ENCODE measurements around the gene TMCC1. TPM values are rescaled to one million over a fixed set of nuclear protein-coding genes. Genes with fewer than 3 reads are reported as not detected.

Gene TMCC1
- polyA plus RNA-seq, 2 of the 4 experiments (the other 2 are of a cell fraction) = 30.3 to 75.7 TPM

DNA sequence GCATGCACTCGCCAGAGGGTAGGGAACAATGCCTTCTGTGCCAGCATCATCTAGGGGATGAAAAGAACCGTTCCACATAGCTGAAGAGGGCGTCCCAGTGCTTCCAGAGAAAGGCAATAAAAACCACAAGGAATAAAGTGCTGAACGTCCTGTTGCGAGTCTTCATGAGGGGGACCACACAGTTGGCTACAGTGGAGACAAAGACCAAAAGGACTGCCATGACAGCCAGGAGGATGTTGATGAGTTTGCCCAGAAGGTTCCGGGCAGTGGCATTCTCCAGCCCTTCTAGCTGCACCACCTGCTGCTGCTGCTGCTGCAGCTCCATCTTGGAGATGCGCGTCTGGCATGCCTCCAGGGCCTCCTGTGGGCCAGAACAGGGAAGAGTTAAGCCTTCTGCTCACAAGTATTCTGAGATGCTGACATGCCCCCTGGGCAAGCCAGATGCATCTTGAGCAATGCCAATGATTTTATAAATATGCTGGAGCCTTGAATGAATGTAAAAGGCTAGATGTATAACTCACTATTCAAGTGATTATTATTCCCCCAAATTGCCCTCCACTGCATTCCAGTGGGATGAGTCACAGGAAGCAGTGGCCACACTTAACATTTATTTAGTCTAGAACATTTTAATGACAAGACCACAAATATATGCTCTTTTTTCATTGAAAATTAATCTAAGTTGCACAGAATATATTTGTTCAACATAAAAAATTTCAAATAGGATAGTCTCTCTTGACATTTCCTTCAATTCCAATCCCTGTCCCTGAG, 241.9 kb downstream of the TMCC1 start (continued):
- TF ChIP-seq GATA3 (IDR thresholded peaks at IDR 0.05; ENCODE audit: borderline replicate concordance) = peak; percentile 81; the same call in 1 of the 2 replicates
- TF ChIP-seq, protein P1, sequence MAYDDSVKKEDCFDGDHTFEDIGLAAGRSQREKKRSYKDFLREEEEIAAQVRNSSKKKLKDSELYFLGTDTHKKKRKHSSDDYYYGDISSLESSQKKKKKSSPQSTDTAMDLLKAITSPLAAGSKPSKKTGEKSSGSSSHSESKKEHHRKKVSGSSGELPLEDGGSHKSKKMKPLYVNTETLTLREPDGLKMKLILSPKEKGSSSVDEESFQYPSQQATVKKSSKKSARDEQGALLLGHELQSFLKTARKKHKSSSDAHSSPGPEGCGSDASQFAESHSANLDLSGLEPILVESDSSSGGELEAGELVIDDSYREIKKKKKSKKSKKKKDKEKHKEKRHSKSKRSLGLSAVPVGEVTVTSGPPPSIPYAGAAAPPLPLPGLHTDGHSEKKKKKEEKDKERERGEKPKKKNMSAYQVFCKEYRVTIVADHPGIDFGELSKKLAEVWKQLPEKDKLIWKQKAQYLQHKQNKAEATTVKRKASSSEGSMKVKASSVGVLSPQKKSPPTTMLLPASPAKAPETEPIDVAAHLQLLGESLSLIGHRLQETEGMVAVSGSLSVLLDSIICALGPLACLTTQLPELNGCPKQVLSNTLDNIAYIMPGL (CRISPR knock-in tag; IDR thresholded peaks at IDR 0.05; ENCODE audit: borderline replicate concordance) = no peak
- no peak for TF ChIP-seq TFCP2L1 (CRISPR knock-in tag; IDR thresholded peaks at IDR 0.05)
- TF ChIP-seq BHLHE40 (IDR thresholded peaks at IDR 0.05; ENCODE audit: low read depth, low read length) = no peak
- TF ChIP-seq CBX2 (IDR thresholded peaks at IDR 0.05; ENCODE audit: borderline replicate concordance, low read depth) = no peak

DNA sequence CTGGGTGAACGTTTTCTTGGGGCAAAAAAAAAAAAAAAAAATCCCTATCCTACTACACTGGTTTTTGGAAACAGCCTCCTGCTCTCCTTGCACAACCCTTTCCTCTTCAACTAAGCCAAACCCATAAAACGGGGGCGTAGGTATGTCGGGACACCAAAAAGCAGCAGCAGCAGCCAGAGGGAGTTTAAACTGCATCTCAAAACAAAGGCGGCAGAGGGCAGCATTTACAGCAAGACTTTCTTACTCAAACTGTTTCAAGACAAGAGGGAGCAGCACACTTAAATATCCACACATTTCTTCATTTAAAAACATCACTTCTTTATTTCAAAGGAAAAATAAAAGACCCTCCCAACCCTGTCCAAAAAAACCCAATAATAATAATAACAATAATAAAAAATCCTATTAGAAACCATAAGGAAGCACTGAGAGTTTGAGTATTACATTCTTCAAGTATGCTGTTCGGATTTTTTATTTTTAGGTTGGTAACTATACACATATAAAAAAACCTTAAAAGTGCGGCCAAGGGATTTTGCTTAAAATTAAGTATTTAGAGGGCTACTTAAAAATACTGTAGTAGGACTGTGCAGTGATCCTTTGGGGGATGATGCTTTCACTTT, 243.1 kb downstream of the TMCC1 start:
- 16% methylated on average over 7 of the region's 7 CpGs for WGBS (ENCODE audit: missing lambda C conversion rate)

More for the DNA sequence above, 243.1 kb downstream of the TMCC1 start:
- H3K4me2 ChIP-seq = peak overlapping the region; percentile 72
- H3K4me3 ChIP-seq = no peak overlapping the region
- TF ChIP-seq CBX2 (IDR thresholded peaks at IDR 0.05; ENCODE audit: borderline replicate concordance, low read depth) (no peak), KDM5A (IDR thresholded peaks at IDR 0.05) (no peak), NR3C1 (IDR thresholded peaks at IDR 0.05) (no peak), HDAC2 (IDR thresholded peaks at IDR 0.05) (no peak), PHF8 (IDR thresholded peaks at IDR 0.05; ENCODE audit: borderline replicate concordance, low read depth) (no peak), ZC3H11A (IDR thresholded peaks at IDR 0.05) (no peak), ZFP36 (IDR thresholded peaks at IDR 0.05; ENCODE audit: borderline replicate concordance, partially characterized antibody) (no peak), MAZ (IDR thresholded peaks at IDR 0.05; ENCODE audit: borderline replicate concordance, low read depth, low read length) (no peak), HOXB13 (CRISPR knock-in tag; IDR thresholded peaks at IDR 0.05; ENCODE audit: low read depth) (no peak), EHF (CRISPR knock-in tag; IDR thresholded peaks at IDR 0.05) (no peak), SMC3 (IDR thresholded peaks at IDR 0.05) (peak; percentile 78), JUN (IDR thresholded peaks at IDR 0.05) (no peak), CHD2 (IDR thresholded peaks at IDR 0.05; ENCODE audit: low read length, partially characterized antibody) (no peak), HOXB5 (CRISPR knock-in tag; IDR thresholded peaks at IDR 0.05) (no peak), RAD21 (conservative IDR thresholded peaks at IDR 0.05 in 1 of 2, IDR thresholded peaks at IDR 0.05 in 1 of 2) (peak; percentile 80 to 82), BHLHE40 (IDR thresholded peaks at IDR 0.05; ENCODE audit: low read depth, low read length) (no peak)
- TF ChIP-seq, protein P2, sequence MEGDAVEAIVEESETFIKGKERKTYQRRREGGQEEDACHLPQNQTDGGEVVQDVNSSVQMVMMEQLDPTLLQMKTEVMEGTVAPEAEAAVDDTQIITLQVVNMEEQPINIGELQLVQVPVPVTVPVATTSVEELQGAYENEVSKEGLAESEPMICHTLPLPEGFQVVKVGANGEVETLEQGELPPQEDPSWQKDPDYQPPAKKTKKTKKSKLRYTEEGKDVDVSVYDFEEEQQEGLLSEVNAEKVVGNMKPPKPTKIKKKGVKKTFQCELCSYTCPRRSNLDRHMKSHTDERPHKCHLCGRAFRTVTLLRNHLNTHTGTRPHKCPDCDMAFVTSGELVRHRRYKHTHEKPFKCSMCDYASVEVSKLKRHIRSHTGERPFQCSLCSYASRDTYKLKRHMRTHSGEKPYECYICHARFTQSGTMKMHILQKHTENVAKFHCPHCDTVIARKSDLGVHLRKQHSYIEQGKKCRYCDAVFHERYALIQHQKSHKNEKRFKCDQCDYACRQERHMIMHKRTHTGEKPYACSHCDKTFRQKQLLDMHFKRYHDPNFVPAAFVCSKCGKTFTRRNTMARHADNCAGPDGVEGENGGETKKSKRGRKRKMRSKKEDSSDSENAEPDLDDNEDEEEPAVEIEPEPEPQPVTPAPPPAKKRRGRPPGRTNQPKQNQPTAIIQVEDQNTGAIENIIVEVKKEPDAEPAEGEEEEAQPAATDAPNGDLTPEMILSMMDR (IDR thresholded peaks at IDR 0.05) = peak; percentile 69
- TF ChIP-seq, protein P3, sequence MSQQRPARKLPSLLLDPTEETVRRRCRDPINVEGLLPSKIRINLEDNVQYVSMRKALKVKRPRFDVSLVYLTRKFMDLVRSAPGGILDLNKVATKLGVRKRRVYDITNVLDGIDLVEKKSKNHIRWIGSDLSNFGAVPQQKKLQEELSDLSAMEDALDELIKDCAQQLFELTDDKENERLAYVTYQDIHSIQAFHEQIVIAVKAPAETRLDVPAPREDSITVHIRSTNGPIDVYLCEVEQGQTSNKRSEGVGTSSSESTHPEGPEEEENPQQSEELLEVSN (IDR thresholded peaks at IDR 0.05; ENCODE audit: borderline replicate concordance, low read depth) = no peak
- TF ChIP-seq, protein P4, sequence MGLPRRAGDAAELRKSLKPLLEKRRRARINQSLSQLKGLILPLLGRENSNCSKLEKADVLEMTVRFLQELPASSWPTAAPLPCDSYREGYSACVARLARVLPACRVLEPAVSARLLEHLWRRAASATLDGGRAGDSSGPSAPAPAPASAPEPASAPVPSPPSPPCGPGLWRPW (IDR thresholded peaks at IDR 0.05) = no peak
- TF ChIP-seq, protein P5, sequence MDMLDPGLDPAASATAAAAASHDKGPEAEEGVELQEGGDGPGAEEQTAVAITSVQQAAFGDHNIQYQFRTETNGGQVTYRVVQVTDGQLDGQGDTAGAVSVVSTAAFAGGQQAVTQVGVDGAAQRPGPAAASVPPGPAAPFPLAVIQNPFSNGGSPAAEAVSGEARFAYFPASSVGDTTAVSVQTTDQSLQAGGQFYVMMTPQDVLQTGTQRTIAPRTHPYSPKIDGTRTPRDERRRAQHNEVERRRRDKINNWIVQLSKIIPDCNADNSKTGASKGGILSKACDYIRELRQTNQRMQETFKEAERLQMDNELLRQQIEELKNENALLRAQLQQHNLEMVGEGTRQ (IDR thresholded peaks at IDR 0.05) = no peak
- TF ChIP-seq, protein P6, sequence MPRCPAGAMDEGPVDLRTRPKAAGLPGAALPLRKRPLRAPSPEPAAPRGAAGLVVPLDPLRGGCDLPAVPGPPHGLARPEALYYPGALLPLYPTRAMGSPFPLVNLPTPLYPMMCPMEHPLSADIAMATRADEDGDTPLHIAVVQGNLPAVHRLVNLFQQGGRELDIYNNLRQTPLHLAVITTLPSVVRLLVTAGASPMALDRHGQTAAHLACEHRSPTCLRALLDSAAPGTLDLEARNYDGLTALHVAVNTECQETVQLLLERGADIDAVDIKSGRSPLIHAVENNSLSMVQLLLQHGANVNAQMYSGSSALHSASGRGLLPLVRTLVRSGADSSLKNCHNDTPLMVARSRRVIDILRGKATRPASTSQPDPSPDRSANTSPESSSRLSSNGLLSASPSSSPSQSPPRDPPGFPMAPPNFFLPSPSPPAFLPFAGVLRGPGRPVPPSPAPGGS (IDR thresholded peaks at IDR 0.05) = no peak
- H3K4me1 ChIP-seq = peaks cover 64% of the 10 kb centered on the region
- no peak for FAIRE-seq
- DNase-seq (ENCODE audit: low read depth in 1 of 2, low spot score in 1 of 2) = peak; percentile 18 to 75
- ChIA-PET CTCF (interaction anchor here (0.8 to 6.7 kb wide), 13 partner anchors 10 to 284 kb away, joined by 3 to 94 read pairs (median 4); no protein-coding TSS in a partner anchor), POLR2A (no interaction called here)
- H3K27ac ChIP-seq = peak overlapping the region; percentile 93
- peak; percentile 53 to 64; a peak in 4 of 6 replicates for ATAC-seq
- H3K9me3 ChIP-seq = no peaks in the 10 kb centered on the region

Data from A549 (cell line).